ENCODE results near the gene RAB12. TPM values are rescaled to one million over a fixed set of nuclear protein-coding genes. Genes with fewer than 3 reads are reported as not detected.

RAB12 gene
- total RNA-seq, 1 experiment from 2014 or later, result 32.7 TPM

- no peak for TF ChIP-seq REST (IDR thresholded peaks at IDR 0.05; ENCODE audit: low read depth)
- no peak for TF ChIP-seq CBX3 (IDR thresholded peaks at IDR 0.05; ENCODE audit: low read depth)
- no peak for TF ChIP-seq RAD21 (IDR thresholded peaks at IDR 0.05; ENCODE audit: low read depth)
- no peak for TF ChIP-seq EZH2phosphoT487 (IDR thresholded peaks at IDR 0.05; ENCODE audit: borderline replicate concordance)
Measured at GRCh38 chr18:8602040-8602439, 7.2 kb upstream of the RAB12 start (continued).

GRCh38 chr18:8602557-8602956, 6.7 kb upstream of the RAB12 start:
- H3K36me3 ChIP-seq (ENCODE audit: control insufficient read depth in 1 of 2, insufficient read depth in 2 of 2, low read length in 2 of 2), result no peaks in the 10 kb centered on the region
- TF ChIP-seq EGR1 (IDR thresholded peaks at IDR 0.05; ENCODE audit: low read depth), result no peak
- no peak for TF ChIP-seq POLR2A (IDR thresholded peaks at IDR 0.05; ENCODE audit: borderline replicate concordance, extremely low read depth, insufficient read depth, insufficient read length)
- no peak for TF ChIP-seq SP1 (IDR thresholded peaks at IDR 0.05; ENCODE audit: low read depth)
- TF ChIP-seq REST (IDR thresholded peaks at IDR 0.05; ENCODE audit: low read depth), result no peak
- ATAC-seq (no peak), DNase-seq (ENCODE audit: low read depth, low spot score) (no peak)
- no peak overlapping the region for H3K27ac ChIP-seq (ENCODE audit: low read depth, low read length)
- ChIA-PET POLR2A (no interaction called here), RAD21 (ENCODE audit: low non-redundant PET in 1 of 2, low total read pairs in 2 of 2, uncharacterized antibody in 2 of 2, unreplicated experiment in 2 of 2) (no interaction called here), CTCF (no interaction called here)
- H3K4me2 ChIP-seq (ENCODE audit: low read length), result no peak overlapping the region
- H4K20me1 ChIP-seq (ENCODE audit: insufficient read depth), result no peaks in the 10 kb centered on the region
- no peaks in the 10 kb centered on the region for H3K79me2 ChIP-seq (ENCODE audit: insufficient read depth, low read length)
- H3K9me3 ChIP-seq (ENCODE audit: control insufficient read depth in 1 of 2, insufficient read depth in 1 of 2, low read depth in 1 of 2, low read length in 2 of 2), result no peaks in the 10 kb centered on the region
- no peak overlapping the region for H3K9ac ChIP-seq (ENCODE audit: low read length)
- H3K27me3 ChIP-seq (ENCODE audit: insufficient read depth, low read length), result no peaks in the 10 kb centered on the region; the same call in 1 of the 2 replicates
- H3K4me1 ChIP-seq (ENCODE audit: control insufficient read depth in 1 of 2, insufficient read depth in 2 of 2, low read length in 2 of 2), result no peaks in the 10 kb centered on the region
- intact Hi-C loops (cut with micrococcal nuclease), result no loop called here
- H3K9me2 ChIP-seq (ENCODE audit: insufficient read depth), result no peaks in the 10 kb centered on the region
- no TSS peak for BruUV-seq (replicated peaks)
- H3K4me3 ChIP-seq (replicated peaks in 1 of 2; ENCODE audit: low read depth in 1 of 2, low read length in 2 of 2), result no peak overlapping the region
- H2AFZ ChIP-seq (ENCODE audit: low read depth, low read length, poor library complexity, severe bottlenecking), result no peak overlapping the region
